SU-DHL-6 (cell line): Measurements from ENCODE around the gene RAB6A.

Source experiments
- H2AFZ ChIP-seq: fragments of 200-600 bp; sonication (generic); 2 replicates; pipeline ENCODE4 v1.6.1; 2014; ENCODE audit warnings: low read depth, mild to moderate bottlenecking, moderate library complexity, mixed read lengths, antibody characterized with exemption, low read length; ENCODE audit not compliant: severe bottlenecking
- H3F3A ChIP-seq: fragments of 200-600 bp; shearing (Covaris generic); 2 replicates; pipeline ENCODE4 v1.6.0; 2016; ENCODE audit warnings: antibody characterized with exemption, mild to moderate bottlenecking; ENCODE audit not compliant: insufficient read depth
- H3K27ac ChIP-seq: fragments of 200-600 bp; sonication (generic); 2 replicates; pipeline ENCODE4 v1.5.1; 2016; ENCODE audit warnings: low read depth, mild to moderate bottlenecking, low read length, moderate library complexity, mixed read lengths
- H3K27me3 ChIP-seq: fragments of 200-600 bp; sonication (generic), shearing (Covaris generic); 2 replicates; pipeline ENCODE4 v1.6.0; 2014; ENCODE audit warnings: mild to moderate bottlenecking, low read length
- H3K36me3 ChIP-seq: fragments of 200-600 bp; sonication (generic); 2 replicates; pipeline ENCODE4 v1.6.1; 2014; ENCODE audit warnings: mild to moderate bottlenecking, low read length, mixed read lengths
- H3K4me2 ChIP-seq: fragments of 300-600, 200-600 bp; shearing (Covaris generic), sonication (generic); 2 replicates; pipeline ENCODE4 v1.6.0; 2014; ENCODE audit warnings: low read length, low read depth, mild to moderate bottlenecking; ENCODE audit not compliant: poor library complexity, severe bottlenecking
- H3K4me3 ChIP-seq: fragments of 200-600 bp; sonication (generic); 2 replicates; pipeline ENCODE4 v1.5.1; 2014; ENCODE audit warnings: antibody characterized with exemption, low read length, mild to moderate bottlenecking, mixed read lengths; ENCODE audit not compliant: insufficient read depth, poor library complexity, severe bottlenecking
- H3K79me2 ChIP-seq: fragments of 200-600 bp; sonication (generic); 2 replicates; pipeline ENCODE4 v1.6.1; 2014; ENCODE audit warnings: mild to moderate bottlenecking, low read length, moderate library complexity; ENCODE audit not compliant: insufficient read depth
- H3K9ac ChIP-seq: fragments of 200-600 bp; sonication (generic); 2 replicates; pipeline ENCODE4 v1.7.0; 2014; ENCODE audit warnings: mild to moderate bottlenecking, low read length
- H3K9me2 ChIP-seq: fragments of 200-600 bp; sonication (generic); replicated peaks from 2 replicates; pipeline ENCODE4 v1.6.1; 2014; ENCODE audit warnings: low read length; ENCODE audit not compliant: insufficient read depth
- H3K9me3 ChIP-seq: fragments of 200-600 bp; sonication (generic); 2 replicates; pipeline ENCODE4 v1.6.1; 2014; ENCODE audit warnings: low read length, mixed read lengths; ENCODE audit not compliant: insufficient read depth
- H4K20me1 ChIP-seq: fragments of 200-600 bp; sonication (generic); 2 replicates; pipeline ENCODE4 v1.6.1; 2014; ENCODE audit warnings: low read depth, mild to moderate bottlenecking, antibody characterized with exemption, low read length, moderate library complexity, mixed read lengths
- EZH2phosphoT487 ChIP-seq: fragments of 200-600 bp; sonication (generic), shearing (Covaris generic); conservative IDR thresholded peaks from 2 replicates; pipeline ENCODE4 v1.6.1; 2018; ENCODE audit warnings: mild to moderate bottlenecking, antibody characterized with exemption, low read length, moderate library complexity, mixed read lengths
- TF ChIP-seq, protein P1 (sequence below): fragments of 200-600 bp; sonication (generic); IDR thresholded peaks from one replicate; pipeline ENCODE4 v1.5.1; 2017; ENCODE audit warnings: antibody characterized with exemption, mild to moderate bottlenecking, low read length, moderate library complexity; ENCODE audit not compliant: insufficient read depth, poor library complexity, severe bottlenecking

Gene RAB6A

DNA sequence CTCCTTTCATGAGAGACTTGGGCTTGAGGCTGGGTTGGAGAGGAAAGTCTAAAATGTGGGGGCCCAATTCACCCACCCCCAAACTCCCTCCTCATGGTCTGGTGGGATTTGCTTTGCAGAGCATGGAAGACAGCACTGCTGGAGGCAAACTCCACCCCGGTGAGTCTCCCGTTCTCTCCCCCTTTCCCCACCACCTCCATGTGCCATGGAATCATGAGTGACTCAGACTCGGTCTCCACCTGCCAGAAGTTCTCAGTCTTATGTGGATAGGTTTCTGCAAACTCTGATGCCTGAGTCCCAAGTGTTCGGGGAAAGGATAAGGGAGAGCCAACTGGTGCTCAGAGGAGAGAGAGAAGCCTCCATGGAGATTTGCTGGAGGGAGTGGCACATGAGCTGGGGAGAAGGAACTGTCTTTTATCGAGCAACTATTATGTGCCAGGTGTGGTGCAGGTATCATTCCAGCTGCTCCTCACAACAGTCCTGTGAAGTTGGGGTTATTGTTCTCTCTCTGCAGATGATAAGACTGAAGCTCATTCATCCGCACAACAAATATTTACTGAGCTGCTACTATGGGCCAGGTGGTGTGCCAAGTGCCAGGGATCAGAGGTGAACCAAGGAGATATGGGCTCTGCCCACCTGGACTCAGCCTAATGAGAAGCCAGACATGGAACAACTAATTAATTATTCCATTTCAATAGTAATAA lies 107.9 kb downstream of the RAB6A start:
- Histone ChIP-seq H3K36me3 (no peaks in the 10 kb centered on the region), H3K79me2 (no peaks in the 10 kb centered on the region), H3K27me3 (no peaks in the 10 kb centered on the region), H3K9me3 (no peaks in the 10 kb centered on the region), H3F3A (no peaks in the 10 kb centered on the region), H3K9ac (no peak overlapping the region), H3K4me3 (no peak overlapping the region), H3K27ac (no peak overlapping the region), H2AFZ (no peak overlapping the region), H3K9me2 (no peaks in the 10 kb centered on the region), H4K20me1 (no peaks in the 10 kb centered on the region), H3K4me2 (no peak overlapping the region)
- TF ChIP-seq, protein P1, sequence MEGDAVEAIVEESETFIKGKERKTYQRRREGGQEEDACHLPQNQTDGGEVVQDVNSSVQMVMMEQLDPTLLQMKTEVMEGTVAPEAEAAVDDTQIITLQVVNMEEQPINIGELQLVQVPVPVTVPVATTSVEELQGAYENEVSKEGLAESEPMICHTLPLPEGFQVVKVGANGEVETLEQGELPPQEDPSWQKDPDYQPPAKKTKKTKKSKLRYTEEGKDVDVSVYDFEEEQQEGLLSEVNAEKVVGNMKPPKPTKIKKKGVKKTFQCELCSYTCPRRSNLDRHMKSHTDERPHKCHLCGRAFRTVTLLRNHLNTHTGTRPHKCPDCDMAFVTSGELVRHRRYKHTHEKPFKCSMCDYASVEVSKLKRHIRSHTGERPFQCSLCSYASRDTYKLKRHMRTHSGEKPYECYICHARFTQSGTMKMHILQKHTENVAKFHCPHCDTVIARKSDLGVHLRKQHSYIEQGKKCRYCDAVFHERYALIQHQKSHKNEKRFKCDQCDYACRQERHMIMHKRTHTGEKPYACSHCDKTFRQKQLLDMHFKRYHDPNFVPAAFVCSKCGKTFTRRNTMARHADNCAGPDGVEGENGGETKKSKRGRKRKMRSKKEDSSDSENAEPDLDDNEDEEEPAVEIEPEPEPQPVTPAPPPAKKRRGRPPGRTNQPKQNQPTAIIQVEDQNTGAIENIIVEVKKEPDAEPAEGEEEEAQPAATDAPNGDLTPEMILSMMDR = no peak
- TF ChIP-seq EZH2phosphoT487 = no peak

DNA sequence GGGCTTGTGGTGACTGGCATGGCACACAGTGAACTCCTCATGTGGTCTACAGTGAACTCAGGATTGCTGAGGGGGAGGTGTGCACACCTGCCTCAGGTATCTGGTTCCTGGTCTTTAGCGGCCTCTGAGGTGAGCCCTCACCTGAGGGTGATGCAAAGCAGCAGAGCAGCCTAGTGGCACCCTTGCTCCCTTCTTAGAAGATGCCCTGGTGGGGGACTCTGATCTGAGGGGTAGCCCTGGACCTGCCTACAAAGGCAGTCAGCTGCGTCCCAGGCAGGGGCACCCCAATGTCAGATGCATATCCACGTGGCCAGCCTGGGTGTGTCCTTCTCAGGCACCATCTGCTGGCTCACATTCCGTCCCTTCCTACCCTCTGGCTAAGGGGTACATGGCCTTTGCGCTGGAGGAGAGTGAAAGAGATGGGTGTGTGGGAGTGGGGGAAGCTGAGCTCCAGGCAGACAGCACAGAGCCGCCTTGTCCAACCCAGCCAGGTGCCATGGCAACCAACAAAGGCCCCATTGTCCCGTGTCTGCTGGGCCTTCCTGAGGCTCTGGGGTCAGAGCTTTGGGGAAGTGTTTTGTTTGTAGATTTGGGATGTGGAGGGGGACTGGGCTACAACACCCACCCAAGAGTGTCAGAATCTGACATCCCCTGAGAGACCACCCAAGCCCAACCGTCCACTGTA lies 108.7 kb downstream of the RAB6A start:
- Histone ChIP-seq H3K4me2 (no peak overlapping the region), H3K27me3 (no peaks in the 10 kb centered on the region), H3K9ac (no peak overlapping the region)

DNA sequence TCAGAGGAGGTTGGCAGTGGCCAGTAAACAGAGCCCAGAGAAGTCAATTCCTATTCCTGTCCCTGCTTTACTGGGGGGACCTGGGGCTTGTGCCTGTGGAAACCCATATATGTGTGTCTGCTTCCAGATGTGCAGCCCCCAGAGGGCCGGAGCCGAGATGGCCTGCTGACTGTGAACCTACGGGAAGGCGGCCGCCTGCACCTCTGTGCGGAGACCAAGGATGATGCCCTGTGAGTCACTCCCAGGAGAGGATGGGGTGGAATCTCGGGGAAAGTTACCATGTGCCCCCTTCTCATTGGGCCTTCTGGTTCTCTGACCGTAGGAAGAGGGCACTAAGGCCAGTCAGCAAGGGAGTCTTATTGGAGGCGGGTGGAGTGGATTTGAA lies 109.2 kb downstream of the RAB6A start:
- no peaks in the 10 kb centered on the region for H4K20me1 ChIP-seq
- H3K36me3 ChIP-seq = no peaks in the 10 kb centered on the region
- H3K79me2 ChIP-seq = no peaks in the 10 kb centered on the region
- H3K4me3 ChIP-seq = no peak overlapping the region
- no peaks in the 10 kb centered on the region for H3K27me3 ChIP-seq
- no peak overlapping the region for H3K4me2 ChIP-seq
- H2AFZ ChIP-seq = no peak overlapping the region
- H3F3A ChIP-seq = no peaks in the 10 kb centered on the region
- H3K9me2 ChIP-seq = no peaks in the 10 kb centered on the region
- TF ChIP-seq, protein P1 = no peak
- no peak for TF ChIP-seq EZH2phosphoT487
- no peak overlapping the region for H3K9ac ChIP-seq
- no peaks in the 10 kb centered on the region for H3K9me3 ChIP-seq
- H3K27ac ChIP-seq = no peak overlapping the region

More for the DNA sequence above, 108.7 kb downstream of the RAB6A start:
- Histone ChIP-seq H3F3A (no peaks in the 10 kb centered on the region), H2AFZ (no peak overlapping the region), H3K27ac (no peak overlapping the region), H3K9me2 (no peaks in the 10 kb centered on the region), H3K4me3 (no peak overlapping the region), H3K9me3 (no peaks in the 10 kb centered on the region), H3K79me2 (no peaks in the 10 kb centered on the region), H4K20me1 (no peaks in the 10 kb centered on the region), H3K36me3 (no peaks in the 10 kb centered on the region)
- no peak for TF ChIP-seq EZH2phosphoT487
- TF ChIP-seq, protein P1 = no peak
